ENCODE measurements around the gene PDE11A. TPM values are rescaled to one million over a fixed set of nuclear protein-coding genes. Genes with fewer than 3 reads are reported as not detected.

PDE11A gene
- total RNA-seq, 4 donors from 2014 or later, result 0.82 to 16.2 (median 4.3) TPM

DNA sequence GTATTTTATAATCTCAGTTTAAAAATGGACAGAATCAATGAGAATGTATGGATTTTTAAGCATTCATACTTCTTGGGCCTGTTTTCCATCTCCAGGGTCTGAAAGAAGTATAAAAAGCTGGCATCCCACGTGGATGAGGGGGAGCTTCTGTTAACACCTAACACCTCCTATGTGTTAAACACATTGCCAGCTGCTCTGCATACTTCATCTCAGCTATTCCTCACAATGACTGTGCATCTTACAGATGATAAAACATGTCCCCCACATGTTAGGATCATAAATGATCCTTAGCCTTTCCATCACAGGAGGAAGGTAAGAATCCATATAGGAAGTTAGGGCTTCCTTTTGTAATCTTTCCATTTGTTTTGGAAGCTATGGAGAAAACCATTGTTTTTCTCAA is 440.9 kb downstream of the PDE11A start:
- TF ChIP-seq POLR2A (IDR thresholded peaks at IDR 0.05), result no peak
- TF ChIP-seq, protein P1, sequence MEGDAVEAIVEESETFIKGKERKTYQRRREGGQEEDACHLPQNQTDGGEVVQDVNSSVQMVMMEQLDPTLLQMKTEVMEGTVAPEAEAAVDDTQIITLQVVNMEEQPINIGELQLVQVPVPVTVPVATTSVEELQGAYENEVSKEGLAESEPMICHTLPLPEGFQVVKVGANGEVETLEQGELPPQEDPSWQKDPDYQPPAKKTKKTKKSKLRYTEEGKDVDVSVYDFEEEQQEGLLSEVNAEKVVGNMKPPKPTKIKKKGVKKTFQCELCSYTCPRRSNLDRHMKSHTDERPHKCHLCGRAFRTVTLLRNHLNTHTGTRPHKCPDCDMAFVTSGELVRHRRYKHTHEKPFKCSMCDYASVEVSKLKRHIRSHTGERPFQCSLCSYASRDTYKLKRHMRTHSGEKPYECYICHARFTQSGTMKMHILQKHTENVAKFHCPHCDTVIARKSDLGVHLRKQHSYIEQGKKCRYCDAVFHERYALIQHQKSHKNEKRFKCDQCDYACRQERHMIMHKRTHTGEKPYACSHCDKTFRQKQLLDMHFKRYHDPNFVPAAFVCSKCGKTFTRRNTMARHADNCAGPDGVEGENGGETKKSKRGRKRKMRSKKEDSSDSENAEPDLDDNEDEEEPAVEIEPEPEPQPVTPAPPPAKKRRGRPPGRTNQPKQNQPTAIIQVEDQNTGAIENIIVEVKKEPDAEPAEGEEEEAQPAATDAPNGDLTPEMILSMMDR (IDR thresholded peaks at IDR 0.05 in 4 of 5, conservative IDR thresholded peaks at IDR 0.05 in 1 of 5), result no peak
- H3K27ac ChIP-seq, result no peak overlapping the region
- H3K4me1 ChIP-seq, result peaks cover 0 to 14% of the 10 kb centered on the region in 2 donors
- no peaks in the 10 kb centered on the region for H3K36me3 ChIP-seq
- H3K9me3 ChIP-seq, result no peaks in the 10 kb centered on the region
- H3K27me3 ChIP-seq, result no peaks in the 10 kb centered on the region
- DNase-seq (no peak), ATAC-seq (no peak)
- intact Hi-C loops (cut with DNase I; ENCODE audit: low total_unique reads), result no loop called here
- no peak overlapping the region for H3K4me3 ChIP-seq
- in situ Hi-C loops (cut with MboI; ENCODE audit: low sequenced_read_pairs in 4 of 4), result no loop called here

DNA sequence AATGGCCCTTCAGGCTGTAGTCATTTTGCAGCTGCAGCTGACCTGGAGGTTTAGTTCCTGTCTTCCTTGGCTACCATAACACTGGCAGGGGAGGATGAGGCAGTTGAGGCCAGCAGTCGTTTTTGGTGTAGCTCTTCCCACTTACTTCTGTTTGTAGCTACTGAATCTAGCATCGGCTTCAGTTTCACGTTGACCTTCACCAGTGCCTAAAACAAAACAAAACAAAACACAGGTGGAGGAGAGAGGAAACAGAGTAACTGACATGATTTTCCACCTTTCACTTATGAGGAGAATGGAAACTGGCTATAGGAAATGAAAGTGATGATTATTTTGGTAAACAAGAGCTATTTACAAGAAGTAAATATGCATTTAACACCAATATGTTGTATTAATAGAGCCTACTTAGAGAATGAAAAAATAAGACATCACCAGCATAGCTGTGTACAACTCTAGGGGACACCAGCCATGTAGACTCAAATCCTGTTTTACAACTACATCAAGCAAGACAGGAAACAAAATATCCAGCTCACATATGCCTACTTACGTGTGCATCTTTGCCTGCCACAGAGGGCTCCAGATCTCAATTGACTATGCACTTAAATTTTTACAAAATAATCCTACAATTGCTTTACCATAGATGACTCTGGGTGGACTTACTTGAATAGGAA is 443.1 kb downstream of the PDE11A start:
- intact Hi-C loops (cut with DNase I; ENCODE audit: low total_unique reads), result no loop called here
- no peak overlapping the region for H3K4me3 ChIP-seq
- no peak for ATAC-seq

DNA sequence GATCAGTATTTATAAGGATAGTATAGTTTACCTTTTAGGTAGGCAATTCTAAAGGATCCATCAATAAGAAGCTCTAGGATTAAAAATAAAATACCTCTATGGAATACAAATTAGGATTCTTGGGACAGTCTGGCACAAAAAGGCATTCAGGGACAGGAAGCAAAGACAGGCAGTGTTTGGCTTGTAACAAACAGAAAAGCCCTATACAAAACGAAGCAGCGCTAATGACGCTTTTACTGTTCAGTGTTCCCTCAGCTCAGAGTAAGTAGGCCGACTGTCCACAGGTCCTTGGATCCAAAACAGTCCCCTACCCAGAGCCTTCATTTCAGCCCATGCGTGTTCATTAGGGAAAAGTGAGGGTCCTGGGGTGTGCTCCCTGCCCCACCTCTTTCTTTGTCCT is 443.7 kb downstream of the PDE11A start:
- no peaks in the 10 kb centered on the region for H3K27me3 ChIP-seq
- no peak overlapping the region for H3K27ac ChIP-seq
- DNase-seq (no peak), ATAC-seq (no peak)
- no peak overlapping the region for H3K4me3 ChIP-seq
- in situ Hi-C loops (cut with MboI; ENCODE audit: low sequenced_read_pairs in 4 of 4), result loop anchor here in 1 of 4 donors (10.0 kb wide), 1 partner anchor 74 kb away; a partner anchor contains a TSS
- H3K36me3 ChIP-seq, result no peaks in the 10 kb centered on the region
- intact Hi-C loops (cut with DNase I; ENCODE audit: low total_unique reads), result no loop called here
- TF ChIP-seq, protein P1 (IDR thresholded peaks at IDR 0.05 in 4 of 5, conservative IDR thresholded peaks at IDR 0.05 in 1 of 5), result no peak
- no peak for TF ChIP-seq POLR2A (IDR thresholded peaks at IDR 0.05)
- H3K9me3 ChIP-seq, result no peaks in the 10 kb centered on the region
- H3K4me1 ChIP-seq, result peaks cover 0 to 9% of the 10 kb centered on the region in 2 donors

More for the DNA sequence above, 443.1 kb downstream of the PDE11A start:
- Histone ChIP-seq H3K4me1 (peaks cover 0 to 9% of the 10 kb centered on the region in 2 donors), H3K9me3 (no peaks in the 10 kb centered on the region), H3K36me3 (no peaks in the 10 kb centered on the region), H3K27ac (no peak overlapping the region), H3K27me3 (no peaks in the 10 kb centered on the region)
- in situ Hi-C loops (cut with MboI; ENCODE audit: low sequenced_read_pairs in 4 of 4), result loop anchor here in 1 of 4 donors (10.0 kb wide), 1 partner anchor 75 kb away; a partner anchor contains a TSS
- TF ChIP-seq POLR2A (IDR thresholded peaks at IDR 0.05), result no peak
- TF ChIP-seq, protein P1 (IDR thresholded peaks at IDR 0.05 in 4 of 5, conservative IDR thresholded peaks at IDR 0.05 in 1 of 5), result no peak
- no peak for DNase-seq

DNA sequence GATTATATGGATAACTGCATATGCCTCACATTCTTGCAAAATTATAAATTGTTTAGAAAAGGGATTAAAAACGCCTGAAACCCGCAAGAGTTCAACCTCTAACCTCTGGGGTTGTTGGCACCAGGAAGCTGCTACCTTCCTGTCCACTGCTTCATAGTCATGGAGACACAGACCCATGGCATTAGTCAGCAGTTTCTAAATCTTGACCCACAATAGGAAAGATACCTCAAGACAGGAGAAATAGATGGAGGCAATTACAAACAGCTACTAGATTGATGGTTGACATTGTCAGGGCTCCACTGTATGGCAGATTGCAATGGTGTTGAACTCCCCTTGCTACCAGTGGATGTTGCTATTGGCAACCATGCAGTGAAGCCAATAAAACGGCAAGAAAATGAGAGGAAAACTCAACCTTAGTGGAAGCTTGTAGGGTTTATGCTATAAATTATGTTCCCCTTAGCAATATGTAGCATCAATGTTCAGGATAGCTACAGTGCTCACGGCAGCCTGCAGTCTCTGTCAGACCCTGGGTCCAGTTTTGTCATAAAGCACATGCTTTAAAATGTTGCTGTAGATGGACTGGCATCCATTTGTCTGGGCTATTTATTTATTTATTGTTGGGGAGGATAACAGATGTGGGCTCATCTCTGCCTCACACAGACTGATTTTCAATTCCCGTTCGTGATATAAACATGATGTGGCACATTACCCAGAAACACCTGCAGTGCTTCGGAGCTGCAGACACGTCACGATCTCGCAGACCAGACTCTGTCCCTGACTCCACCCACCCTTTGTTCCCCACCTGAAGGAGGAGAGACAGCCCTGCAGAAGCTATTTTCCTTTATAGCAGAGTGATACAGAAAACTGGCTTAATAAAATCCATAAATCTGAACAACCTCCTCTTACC is 446.6 kb downstream of the PDE11A start:
- TF ChIP-seq POLR2A (IDR thresholded peaks at IDR 0.05), result no peak
- TF ChIP-seq, protein P1 (IDR thresholded peaks at IDR 0.05 in 4 of 5, conservative IDR thresholded peaks at IDR 0.05 in 1 of 5), result no peak
- Histone ChIP-seq H3K36me3 (no peaks in the 10 kb centered on the region), H3K27me3 (no peaks in the 10 kb centered on the region), H3K9me3 (no peaks in the 10 kb centered on the region), H3K4me1 (no peaks in the 10 kb centered on the region), H3K4me3 (no peak overlapping the region), H3K27ac (no peak overlapping the region)
- DNase-seq (no peak), ATAC-seq (no peak)
- in situ Hi-C loops (cut with MboI; ENCODE audit: low sequenced_read_pairs in 4 of 4) (loop anchor here in 1 of 4 donors (10.0 kb wide), 1 partner anchor 71 kb away; a partner anchor contains a TSS), intact Hi-C loops (cut with DNase I; ENCODE audit: low total_unique reads) (no loop called here)
